Measurements from ENCODE around the gene UNKL.

UNKL gene

GRCh38 chr16:1378804-1379303 is 35.6 kb downstream of the UNKL start (continued):
- TF ChIP-seq ZNF280C (tag by site-specific recombination; IDR thresholded peaks at IDR 0.05) (no peak), ZBTB7A (tag by site-specific recombination; IDR thresholded peaks at IDR 0.05; ENCODE audit: low read depth) (peak; percentile 56; the same call in 1 of the 2 replicates), KLF8 (tag by site-specific recombination; IDR thresholded peaks at IDR 0.05) (peak; percentile 74; the same call in 1 of the 2 replicates), ZFP41 (tag by site-specific recombination; IDR thresholded peaks at IDR 0.05; ENCODE audit: borderline replicate concordance) (no peak), ZNF324 (tag by site-specific recombination; IDR thresholded peaks at IDR 0.05) (peak; percentile 71; the same call in 1 of the 2 replicates), TRIM28 (IDR thresholded peaks at IDR 0.05; ENCODE audit: borderline replicate concordance, low read length) (no peak), ZNF148 (tag by site-specific recombination; IDR thresholded peaks at IDR 0.05; ENCODE audit: borderline replicate concordance) (no peak), PRDM1 (tag by site-specific recombination; IDR thresholded peaks at IDR 0.05) (no peak), ZNF629 (tag by site-specific recombination; IDR thresholded peaks at IDR 0.05) (peak; percentile 45; the same call in 1 of the 2 replicates), ZNF555 (tag by site-specific recombination; conservative IDR thresholded peaks at IDR 0.05) (no peak), ZNF24 (tag by site-specific recombination; IDR thresholded peaks at IDR 0.05) (no peak), ZNF610 (tag by site-specific recombination; IDR thresholded peaks at IDR 0.05; ENCODE audit: borderline replicate concordance) (no peak), ZNF341 (tag by site-specific recombination; IDR thresholded peaks at IDR 0.05; ENCODE audit: low read depth) (no peak), IKZF3 (tag by site-specific recombination; IDR thresholded peaks at IDR 0.05) (no peak), ZNF133 (tag by site-specific recombination; IDR thresholded peaks at IDR 0.05) (no peak), GLIS1 (tag by site-specific recombination; IDR thresholded peaks at IDR 0.05) (peak; percentile 32; the same call in 1 of the 2 replicates), ZNF513 (tag by site-specific recombination; IDR thresholded peaks at IDR 0.05) (no peak), ZNF248 (tag by site-specific recombination; IDR thresholded peaks at IDR 0.05) (no peak), ZNF776 (tag by site-specific recombination; IDR thresholded peaks at IDR 0.05; ENCODE audit: borderline replicate concordance) (no peak), ZNF501 (tag by site-specific recombination; IDR thresholded peaks at IDR 0.05) (peak; percentile 65; the same call in 1 of the 2 replicates), ZNF302 (tag by site-specific recombination; IDR thresholded peaks at IDR 0.05; ENCODE audit: low read depth) (no peak), ZNF169 (tag by site-specific recombination; IDR thresholded peaks at IDR 0.05) (no peak), ZSCAN30 (tag by site-specific recombination; IDR thresholded peaks at IDR 0.05) (no peak), ZNF560 (tag by site-specific recombination; IDR thresholded peaks at IDR 0.05; ENCODE audit: borderline replicate concordance) (no peak), KLF7 (tag by site-specific recombination; IDR thresholded peaks at IDR 0.05; ENCODE audit: borderline replicate concordance) (no peak), ZNF785 (tag by site-specific recombination; IDR thresholded peaks at IDR 0.05) (no peak; the same call in 1 of the 2 replicates), ZNF76 (tag by site-specific recombination; IDR thresholded peaks at IDR 0.05; ENCODE audit: borderline replicate concordance, low read depth) (no peak)
- TF ChIP-seq, protein P1, sequence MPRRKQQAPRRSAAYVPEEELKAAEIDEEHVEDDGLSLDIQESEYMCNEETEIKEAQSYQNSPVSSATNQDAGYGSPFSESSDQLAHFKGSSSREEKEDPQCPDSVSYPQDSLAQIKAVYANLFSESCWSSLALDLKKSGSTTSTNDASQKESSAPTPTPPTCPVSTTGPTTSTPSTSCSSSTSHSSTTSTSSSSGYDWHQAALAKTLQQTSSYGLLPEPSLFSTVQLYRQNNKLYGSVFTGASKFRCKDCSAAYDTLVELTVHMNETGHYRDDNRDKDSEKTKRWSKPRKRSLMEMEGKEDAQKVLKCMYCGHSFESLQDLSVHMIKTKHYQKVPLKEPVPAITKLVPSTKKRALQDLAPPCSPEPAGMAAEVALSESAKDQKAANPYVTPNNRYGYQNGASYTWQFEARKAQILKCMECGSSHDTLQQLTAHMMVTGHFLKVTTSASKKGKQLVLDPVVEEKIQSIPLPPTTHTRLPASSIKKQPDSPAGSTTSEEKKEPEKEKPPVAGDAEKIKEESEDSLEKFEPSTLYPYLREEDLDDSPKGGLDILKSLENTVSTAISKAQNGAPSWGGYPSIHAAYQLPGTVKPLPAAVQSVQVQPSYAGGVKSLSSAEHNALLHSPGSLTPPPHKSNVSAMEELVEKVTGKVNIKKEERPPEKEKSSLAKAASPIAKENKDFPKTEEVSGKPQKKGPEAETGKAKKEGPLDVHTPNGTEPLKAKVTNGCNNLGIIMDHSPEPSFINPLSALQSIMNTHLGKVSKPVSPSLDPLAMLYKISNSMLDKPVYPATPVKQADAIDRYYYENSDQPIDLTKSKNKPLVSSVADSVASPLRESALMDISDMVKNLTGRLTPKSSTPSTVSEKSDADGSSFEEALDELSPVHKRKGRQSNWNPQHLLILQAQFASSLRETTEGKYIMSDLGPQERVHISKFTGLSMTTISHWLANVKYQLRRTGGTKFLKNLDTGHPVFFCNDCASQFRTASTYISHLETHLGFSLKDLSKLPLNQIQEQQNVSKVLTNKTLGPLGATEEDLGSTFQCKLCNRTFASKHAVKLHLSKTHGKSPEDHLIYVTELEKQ (tag by site-specific recombination; IDR thresholded peaks at IDR 0.05; ENCODE audit: borderline replicate concordance) = peak; percentile 11; the same call in 1 of the 2 replicates
- TF ChIP-seq, protein P2, sequence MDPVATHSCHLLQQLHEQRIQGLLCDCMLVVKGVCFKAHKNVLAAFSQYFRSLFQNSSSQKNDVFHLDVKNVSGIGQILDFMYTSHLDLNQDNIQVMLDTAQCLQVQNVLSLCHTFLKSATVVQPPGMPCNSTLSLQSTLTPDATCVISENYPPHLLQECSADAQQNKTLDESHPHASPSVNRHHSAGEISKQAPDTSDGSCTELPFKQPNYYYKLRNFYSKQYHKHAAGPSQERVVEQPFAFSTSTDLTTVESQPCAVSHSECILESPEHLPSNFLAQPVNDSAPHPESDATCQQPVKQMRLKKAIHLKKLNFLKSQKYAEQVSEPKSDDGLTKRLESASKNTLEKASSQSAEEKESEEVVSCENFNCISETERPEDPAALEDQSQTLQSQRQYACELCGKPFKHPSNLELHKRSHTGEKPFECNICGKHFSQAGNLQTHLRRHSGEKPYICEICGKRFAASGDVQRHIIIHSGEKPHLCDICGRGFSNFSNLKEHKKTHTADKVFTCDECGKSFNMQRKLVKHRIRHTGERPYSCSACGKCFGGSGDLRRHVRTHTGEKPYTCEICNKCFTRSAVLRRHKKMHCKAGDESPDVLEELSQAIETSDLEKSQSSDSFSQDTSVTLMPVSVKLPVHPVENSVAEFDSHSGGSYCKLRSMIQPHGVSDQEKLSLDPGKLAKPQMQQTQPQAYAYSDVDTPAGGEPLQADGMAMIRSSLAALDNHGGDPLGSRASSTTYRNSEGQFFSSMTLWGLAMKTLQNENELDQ (tag by site-specific recombination; IDR thresholded peaks at IDR 0.05; ENCODE audit: low read depth) = no peak
